K562 (cell line): ENCODE measurements around the gene TP53BP2. TPM values are rescaled to one million over a fixed set of nuclear protein-coding genes. Genes with fewer than 3 reads are reported as not detected.
A peak's percentile ranks its signal among the peaks of the same experiment; 100 is the strongest.

Experiments
- CTBP1 ChIP-seq: fragments of 450-650 bp; IDR thresholded peaks from 2 replicates; pipeline ENCODE4 v1.6.1; 2016; ENCODE audit warnings: borderline replicate concordance
- CXXC5 ChIP-seq: fragments of 250-450 bp; sonication (Bioruptor Pico); IDR thresholded peaks from 2 replicates; pipeline ENCODE4 v1.8.0; 2022; ENCODE audit warnings: inconsistent platforms, mild to moderate bottlenecking, moderate library complexity
- DLX4 ChIP-seq: fragments of 250-450 bp; sonication (Bioruptor Pico); IDR thresholded peaks from 2 replicates; pipeline ENCODE4 v1.6.1; 2021; ENCODE audit warnings: mild to moderate bottlenecking
- ELF1 ChIP-seq: fragments of 200-800 bp; sonication (Bioruptor generic); IDR thresholded peaks from 2 replicates; pipeline ENCODE4 v1.6.1; 2016; ENCODE audit warnings: missing genetic modification characterization, missing compliant biosample characterization
- FOS ChIP-seq: IDR thresholded peaks from 3 replicates; pipeline ENCODE4 v1.6.1; 2011; ENCODE audit not compliant: insufficient read length; ENCODE audit errors: extremely low read depth
- HDAC3 ChIP-seq: fragments of 450-650 bp; IDR thresholded peaks from 2 replicates; pipeline ENCODE4 v1.6.1; 2018; ENCODE audit warnings: borderline replicate concordance, mild to moderate bottlenecking, moderate library complexity; ENCODE audit not compliant: partially characterized antibody
- HNRNPK ChIP-seq: fragments of 200-400 bp; formaldehyde crosslinking; IDR thresholded peaks from one replicate; pipeline ENCODE4 v1.6.1; 2018; ENCODE audit warnings: mild to moderate bottlenecking, low read depth, low read length; ENCODE audit not compliant: poor library complexity, severe bottlenecking
- IRF1 ChIP-seq: sonication (generic); formaldehyde crosslinking; IDR thresholded peaks from 2 replicates; pipeline ENCODE4 v1.8.0; 2022; ENCODE audit warnings: missing genetic modification reagents, mild to moderate bottlenecking, borderline replicate concordance
- JUND ChIP-seq, 2 experiments: IDR thresholded peaks; 2 replicates in 1 of 2; 3 replicates in 1 of 2; pipeline ENCODE4 v1.6.1; 2011; ENCODE audit warnings: borderline replicate concordance in 2 of 2, low read depth in 2 of 2, low read length in 2 of 2, improper control_type of control experiment in 1 of 2, missing biosample characterization in 1 of 2, missing genetic modification characterization in 1 of 2, missing genetic modification reagents in 1 of 2
- NR2C1 ChIP-seq, 2 experiments: fragments of 450-650 bp; IDR thresholded peaks; 2 replicates each; pipeline ENCODE4 v1.6.1; 2017; ENCODE audit warnings: mild to moderate bottlenecking in 2 of 2, antibody characterized with exemption in 1 of 2, inconsistent platforms in 1 of 2, missing compliant biosample characterization in 1 of 2, missing genetic modification characterization in 1 of 2
- PCBP2 ChIP-seq: fragments of 200-400 bp; formaldehyde crosslinking; IDR thresholded peaks from 2 replicates; pipeline ENCODE4 v1.6.1; 2018; ENCODE audit warnings: low read length, low read depth, mild to moderate bottlenecking, moderate library complexity; ENCODE audit not compliant: poor library complexity, severe bottlenecking
- PHB ChIP-seq: fragments of 250-450 bp; sonication (Bioruptor Pico); IDR thresholded peaks from 2 replicates; pipeline ENCODE4 v1.5.0; 2021
- STAG1 ChIP-seq: sonication (generic); formaldehyde crosslinking; IDR thresholded peaks from 2 replicates; pipeline ENCODE4 v1.5.0; 2020; ENCODE audit warnings: missing genetic modification reagents, borderline replicate concordance
- STAT5A ChIP-seq: IDR thresholded peaks from 2 replicates; pipeline ENCODE4 v1.6.1; 2012; ENCODE audit warnings: low read length, inconsistent platforms, borderline replicate concordance
- USF2 ChIP-seq: sonication (generic); formaldehyde crosslinking; IDR thresholded peaks from 2 replicates; pipeline ENCODE4 v1.5.0; 2020; ENCODE audit warnings: missing genetic modification reagents
- ZNF766 ChIP-seq: fragments of 200-800 bp; sonication (Bioruptor generic); conservative IDR thresholded peaks from 2 replicates; pipeline ENCODE4 v1.6.1; 2016; ENCODE audit warnings: missing genetic modification characterization, missing compliant biosample characterization
- polyA plus RNA-seq, 8 experiments: library from polyadenylated mRNA; depleted of rRNA in 4 of 8; stranded (reverse) in 5 of 8; unstranded in 3 of 8; fragments of >200 nt; fragmentation: Nextera tagmentation in 2 of 8; fragmentation: Illumina TruSeq in 1 of 8; extraction: Ambion mirVana in 2 of 8; extraction: Trizol in 1 of 8; gene quantifications; 2 replicates each; pipeline versions ENCODE4 v1.2.1 to v1.2.3, GENCODE V29; 2011 to 2014; ENCODE audit warnings: inconsistent platforms in 1 of 8, missing spikeins in 1 of 8
- total RNA-seq, 7 experiments: library from RNA; depleted of rRNA in 6 of 7; stranded (reverse); fragments of >200 nt in 6 of 7; fragmentation: Illumina TruSeq in 2 of 7; extraction: Trizol in 2 of 7; gene quantifications; 2 replicates each; pipeline versions ENCODE4 v1.2.1 to v1.2.3, GENCODE V29; 2011 to 2021; ENCODE audit warnings: low replicate concordance in 1 of 7
- TF ChIP-seq, protein P1 (sequence below): sonication (generic); formaldehyde crosslinking; IDR thresholded peaks from 2 replicates; pipeline ENCODE4 v1.8.1; 2023; ENCODE audit warnings: mild to moderate bottlenecking, missing genetic modification reagents
- TF ChIP-seq, protein P2 (sequence below): sonication (generic); formaldehyde crosslinking; IDR thresholded peaks from 2 replicates; pipeline ENCODE4 v1.8.0; 2023; ENCODE audit warnings: mild to moderate bottlenecking, missing genetic modification reagents

Gene TP53BP2
- total and polyA plus RNA-seq, 9 of the 15 experiments (the other 6 are each of a cell fraction or from before 2014, with no cell fraction given): 17.0 to 69.6 (median 40.1) TPM

DNA sequence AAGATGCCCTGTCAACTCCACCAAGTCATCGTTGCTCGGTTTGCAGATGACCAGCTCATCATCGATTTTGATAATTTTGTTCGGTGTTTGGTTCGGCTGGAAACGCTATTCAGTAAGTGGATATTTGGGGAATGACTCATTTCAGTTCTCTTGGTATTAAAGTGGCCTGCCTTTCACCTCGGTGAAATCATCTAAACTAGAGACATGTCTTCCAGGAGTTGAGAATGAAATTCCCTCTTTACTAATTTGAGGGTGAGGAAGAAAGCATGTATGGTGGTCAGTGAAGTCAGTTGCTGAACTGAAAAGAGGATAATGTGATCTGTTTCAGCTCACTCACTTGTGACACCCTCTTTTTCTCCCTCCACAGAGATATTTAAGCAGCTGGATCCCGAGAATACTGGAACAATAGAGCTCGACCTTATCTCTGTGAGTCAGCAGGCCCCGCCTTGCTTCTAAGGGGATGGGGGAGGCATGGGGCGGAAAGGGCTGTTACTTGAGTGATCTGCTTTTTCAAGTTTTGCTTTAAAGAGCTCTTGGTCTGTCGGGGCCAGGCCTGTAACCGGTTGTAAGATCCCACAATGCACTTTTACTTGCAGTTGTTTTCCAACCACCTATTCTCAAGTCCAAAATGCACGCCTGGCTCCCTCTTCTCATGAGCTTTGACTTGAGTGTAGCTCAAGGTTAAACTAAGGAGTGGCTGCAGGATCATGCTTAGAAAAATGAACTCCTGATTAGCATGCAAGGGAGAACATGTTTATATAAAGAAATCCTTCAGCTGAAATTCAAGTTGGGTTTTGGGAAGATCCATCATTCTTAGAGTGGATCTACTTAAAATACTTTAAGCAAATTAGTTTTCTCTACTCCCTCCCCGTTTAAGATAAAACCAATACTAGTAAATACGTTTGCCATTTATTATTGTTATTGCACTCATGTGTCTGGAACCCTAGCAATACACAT, 73.7 kb downstream of the TP53BP2 start (continued):
- TF ChIP-seq, protein P1, sequence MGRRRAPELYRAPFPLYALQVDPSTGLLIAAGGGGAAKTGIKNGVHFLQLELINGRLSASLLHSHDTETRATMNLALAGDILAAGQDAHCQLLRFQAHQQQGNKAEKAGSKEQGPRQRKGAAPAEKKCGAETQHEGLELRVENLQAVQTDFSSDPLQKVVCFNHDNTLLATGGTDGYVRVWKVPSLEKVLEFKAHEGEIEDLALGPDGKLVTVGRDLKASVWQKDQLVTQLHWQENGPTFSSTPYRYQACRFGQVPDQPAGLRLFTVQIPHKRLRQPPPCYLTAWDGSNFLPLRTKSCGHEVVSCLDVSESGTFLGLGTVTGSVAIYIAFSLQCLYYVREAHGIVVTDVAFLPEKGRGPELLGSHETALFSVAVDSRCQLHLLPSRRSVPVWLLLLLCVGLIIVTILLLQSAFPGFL: no peak
- TF ChIP-seq PHB (CRISPR knock-in tag) (no peak), DLX4 (no peak), USF2 (CRISPR knock-in tag) (no peak), PCBP2 (no peak), CXXC5 (CRISPR knock-in tag) (peak; percentile 83), HNRNPK (no peak), NR2C1 (IDR thresholded peaks at IDR 0.05) (peak; percentile 34; the same call in 1 of the 2 replicates), NR2C1 (tag; IDR thresholded peaks at IDR 0.05) (peak; percentile 26; the same call in 1 of the 2 replicates), HDAC3 (peak; percentile 72), IRF1 (CRISPR knock-in tag) (no peak), FOS (peak; percentile 44), ZNF766 (CRISPR knock-in tag) (peak; percentile 31; the same call in 1 of the 2 replicates), JUND (IDR thresholded peaks at IDR 0.05; ENCODE audit: borderline replicate concordance, low read depth, low read length) (peak; percentile 96), JUND (tag; IDR thresholded peaks at IDR 0.05; ENCODE audit: borderline replicate concordance, low read depth, low read length) (peak; percentile 93; the same call in 2 of the 3 replicates), STAT5A (peak; percentile 70), CTBP1 (peak; percentile 95), STAG1 (no peak), ELF1 (peak; percentile 8; the same call in 1 of the 2 replicates)
- TF ChIP-seq, protein P2, sequence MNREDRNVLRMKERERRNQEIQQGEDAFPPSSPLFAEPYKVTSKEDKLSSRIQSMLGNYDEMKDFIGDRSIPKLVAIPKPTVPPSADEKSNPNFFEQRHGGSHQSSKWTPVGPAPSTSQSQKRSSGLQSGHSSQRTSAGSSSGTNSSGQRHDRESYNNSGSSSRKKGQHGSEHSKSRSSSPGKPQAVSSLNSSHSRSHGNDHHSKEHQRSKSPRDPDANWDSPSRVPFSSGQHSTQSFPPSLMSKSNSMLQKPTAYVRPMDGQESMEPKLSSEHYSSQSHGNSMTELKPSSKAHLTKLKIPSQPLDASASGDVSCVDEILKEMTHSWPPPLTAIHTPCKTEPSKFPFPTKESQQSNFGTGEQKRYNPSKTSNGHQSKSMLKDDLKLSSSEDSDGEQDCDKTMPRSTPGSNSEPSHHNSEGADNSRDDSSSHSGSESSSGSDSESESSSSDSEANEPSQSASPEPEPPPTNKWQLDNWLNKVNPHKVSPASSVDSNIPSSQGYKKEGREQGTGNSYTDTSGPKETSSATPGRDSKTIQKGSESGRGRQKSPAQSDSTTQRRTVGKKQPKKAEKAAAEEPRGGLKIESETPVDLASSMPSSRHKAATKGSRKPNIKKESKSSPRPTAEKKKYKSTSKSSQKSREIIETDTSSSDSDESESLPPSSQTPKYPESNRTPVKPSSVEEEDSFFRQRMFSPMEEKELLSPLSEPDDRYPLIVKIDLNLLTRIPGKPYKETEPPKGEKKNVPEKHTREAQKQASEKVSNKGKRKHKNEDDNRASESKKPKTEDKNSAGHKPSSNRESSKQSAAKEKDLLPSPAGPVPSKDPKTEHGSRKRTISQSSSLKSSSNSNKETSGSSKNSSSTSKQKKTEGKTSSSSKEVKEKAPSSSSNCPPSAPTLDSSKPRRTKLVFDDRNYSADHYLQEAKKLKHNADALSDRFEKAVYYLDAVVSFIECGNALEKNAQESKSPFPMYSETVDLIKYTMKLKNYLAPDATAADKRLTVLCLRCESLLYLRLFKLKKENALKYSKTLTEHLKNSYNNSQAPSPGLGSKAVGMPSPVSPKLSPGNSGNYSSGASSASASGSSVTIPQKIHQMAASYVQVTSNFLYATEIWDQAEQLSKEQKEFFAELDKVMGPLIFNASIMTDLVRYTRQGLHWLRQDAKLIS: 0 out of 2 replicates have a peak, but pooled peaks have one; percentile 51
